HG02678 (cell line): ENCODE measurements around the gene PIN1.

Experiments used
- ATAC-seq: cut with Tn5 transposase; IDR thresholded peaks from one replicate; pipeline ENCODE4 v1.9.1; 2021; ENCODE audit warnings: mild to moderate bottlenecking, moderate library complexity; ENCODE audit not compliant: unreplicated experiment

Gene PIN1

GRCh38 chr19:9854282-9854846 lies 19.2 kb downstream of the PIN1 start:
- no peak for ATAC-seq

- no peak for ATAC-seq
Measured at GRCh38 chr19:9856609-9857008, 21.5 kb downstream of the PIN1 start.

- ATAC-seq = no peak
Measured at GRCh38 chr19:9857076-9857721, 22.1 kb downstream of the PIN1 start.

GRCh38 chr19:9857920-9858746 lies 23.0 kb downstream of the PIN1 start:
- ATAC-seq = no peak

GRCh38 chr19:9858766-9859165 lies 23.6 kb downstream of the PIN1 start:
- no peak for ATAC-seq

GRCh38 chr19:9860407-9860806 lies 25.3 kb downstream of the PIN1 start:
- ATAC-seq = no peak

GRCh38 chr19:9861503-9861902 lies 26.4 kb downstream of the PIN1 start:
- ATAC-seq = no peak

- no peak for ATAC-seq
Measured at GRCh38 chr19:9862938-9863337, 27.8 kb downstream of the PIN1 start.

GRCh38 chr19:9863759-9864158 lies 28.6 kb downstream of the PIN1 start:
- ATAC-seq = no peak

- ATAC-seq = no peak
Measured at GRCh38 chr19:9865732-9866501, 30.8 kb downstream of the PIN1 start.

- ATAC-seq = no peak
Measured at GRCh38 chr19:9868983-9869617, 34.0 kb downstream of the PIN1 start.

GRCh38 chr19:9871626-9872338 lies 36.7 kb downstream of the PIN1 start:
- no peak for ATAC-seq

GRCh38 chr19:9872618-9873242 lies 37.6 kb downstream of the PIN1 start:
- no peak for ATAC-seq

- no peak for ATAC-seq
Measured at GRCh38 chr19:9875031-9875627, 40.0 kb downstream of the PIN1 start.

- ATAC-seq = no peak
Measured at GRCh38 chr19:9875796-9876195, 40.7 kb downstream of the PIN1 start.

- no peak for ATAC-seq
Measured at GRCh38 chr19:9877780-9878510, 42.8 kb downstream of the PIN1 start.

- no peak for ATAC-seq
Measured at GRCh38 chr19:9878511-9879196, 43.5 kb downstream of the PIN1 start.

GRCh38 chr19:9881720-9882119 lies 46.6 kb downstream of the PIN1 start:
- ATAC-seq = no peak
